Tibial nerve (tissue), 4 donors: ENCODE measurements around the gene BTLA.

Experiments used
- EP300 ChIP-seq, 2 donors: sonication (generic); formaldehyde crosslinking; IDR thresholded peaks; one replicate each; pipeline ENCODE4 v1.6.1; 2017; ENCODE audit warnings: antibody characterized with exemption in 2 of 2, mild to moderate bottlenecking in 1 of 2
- POLR2A ChIP-seq, 2 donors: fragments of 450-650 bp; IDR thresholded peaks; one replicate each; pipeline ENCODE4 v1.6.1; 2017; ENCODE audit warnings: antibody characterized with exemption in 2 of 2, mild to moderate bottlenecking in 2 of 2, moderate library complexity in 2 of 2
- TF ChIP-seq, protein P1 (sequence below), 5 experiments: fragments of 200-600 bp in 3 of 5; fragments of 450-650 bp in 2 of 5; sonication (generic) in 3 of 5; IDR thresholded peaks; one replicate each; pipeline ENCODE4 v1.5.1; 2016 to 2019; ENCODE audit warnings: antibody characterized with exemption in 5 of 5, mild to moderate bottlenecking in 3 of 5, moderate library complexity in 2 of 5

DNA sequence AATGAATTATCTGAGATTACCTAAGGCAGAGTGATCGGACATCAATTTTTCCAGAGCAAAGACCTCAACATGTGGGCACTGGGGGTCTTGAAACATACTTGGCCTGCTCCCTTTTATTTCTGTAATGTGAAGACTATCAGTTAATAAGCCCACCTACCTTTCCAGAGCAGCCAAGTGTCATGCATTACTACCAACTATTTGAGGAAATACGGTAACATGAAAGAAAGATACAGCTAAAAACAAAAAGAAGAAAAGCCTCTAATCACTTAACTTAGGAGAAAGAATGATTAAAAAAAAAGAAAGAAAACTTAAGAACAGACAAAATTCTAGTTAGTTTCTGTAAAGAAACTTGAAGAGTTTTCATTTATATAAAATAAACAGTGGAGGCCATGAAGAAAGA lies 73.9 kb downstream of the BTLA start:
- TF ChIP-seq, protein P1, sequence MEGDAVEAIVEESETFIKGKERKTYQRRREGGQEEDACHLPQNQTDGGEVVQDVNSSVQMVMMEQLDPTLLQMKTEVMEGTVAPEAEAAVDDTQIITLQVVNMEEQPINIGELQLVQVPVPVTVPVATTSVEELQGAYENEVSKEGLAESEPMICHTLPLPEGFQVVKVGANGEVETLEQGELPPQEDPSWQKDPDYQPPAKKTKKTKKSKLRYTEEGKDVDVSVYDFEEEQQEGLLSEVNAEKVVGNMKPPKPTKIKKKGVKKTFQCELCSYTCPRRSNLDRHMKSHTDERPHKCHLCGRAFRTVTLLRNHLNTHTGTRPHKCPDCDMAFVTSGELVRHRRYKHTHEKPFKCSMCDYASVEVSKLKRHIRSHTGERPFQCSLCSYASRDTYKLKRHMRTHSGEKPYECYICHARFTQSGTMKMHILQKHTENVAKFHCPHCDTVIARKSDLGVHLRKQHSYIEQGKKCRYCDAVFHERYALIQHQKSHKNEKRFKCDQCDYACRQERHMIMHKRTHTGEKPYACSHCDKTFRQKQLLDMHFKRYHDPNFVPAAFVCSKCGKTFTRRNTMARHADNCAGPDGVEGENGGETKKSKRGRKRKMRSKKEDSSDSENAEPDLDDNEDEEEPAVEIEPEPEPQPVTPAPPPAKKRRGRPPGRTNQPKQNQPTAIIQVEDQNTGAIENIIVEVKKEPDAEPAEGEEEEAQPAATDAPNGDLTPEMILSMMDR (IDR thresholded peaks at IDR 0.05), result no peak
- TF ChIP-seq POLR2A (IDR thresholded peaks at IDR 0.05) (no peak), EP300 (IDR thresholded peaks at IDR 0.05) (no peak)
